Measurements from ENCODE around the gene RNF220.
"Not testable (repeated sequence)": the region's sequence is repeated elsewhere in the genome, so short reads cannot be mapped to it uniquely, and the experiment has no call there.

RNF220 gene

DNA sequence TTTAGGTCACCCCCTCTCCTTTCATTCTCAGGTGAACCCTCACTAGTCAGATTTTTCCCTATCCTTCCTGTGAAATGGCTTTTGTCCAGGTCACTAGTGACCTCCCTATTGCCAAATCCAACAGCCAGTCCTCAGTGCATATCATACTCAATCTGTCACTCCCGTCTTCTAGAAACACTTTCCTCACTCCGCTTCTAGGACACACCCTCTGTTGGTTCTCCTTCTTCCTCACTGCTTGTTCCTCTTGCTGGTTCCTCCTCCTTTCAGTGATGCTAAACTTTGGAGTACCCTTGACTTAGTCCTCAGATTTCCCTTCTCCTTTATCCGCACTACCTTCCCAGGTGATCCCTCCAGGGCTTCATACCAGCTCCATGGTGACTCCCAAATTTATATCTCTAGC, 94.3 kb downstream of the RNF220 start:
- H3K27me3 ChIP-seq (ENCODE audit: insufficient read depth, low read length, poor library complexity, severe bottlenecking), result no peaks in the 10 kb centered on the region
- no peak overlapping the region for H3K4me2 ChIP-seq (ENCODE audit: low read depth, low read length, poor library complexity, severe bottlenecking)
- no peaks in the 10 kb centered on the region for H3F3A ChIP-seq (ENCODE audit: low read depth)
- H3K9me2 ChIP-seq (replicated peaks; ENCODE audit: low read depth, low read length), result no peaks in the 10 kb centered on the region
- no peak overlapping the region for H2AFZ ChIP-seq (ENCODE audit: low read length)
- no peak overlapping the region for H3K9ac ChIP-seq (ENCODE audit: low read depth, low read length, poor library complexity, severe bottlenecking)
- H3K4me3 ChIP-seq (ENCODE audit: low read length, poor library complexity, severe bottlenecking), result no peak overlapping the region
- TF ChIP-seq EZH2phosphoT487 (IDR thresholded peaks at IDR 0.05; ENCODE audit: borderline replicate concordance) (no peak), CTCF (conservative IDR thresholded peaks at IDR 0.05; ENCODE audit: low read length) (no peak)
- no peaks in the 10 kb centered on the region for H3K4me1 ChIP-seq (ENCODE audit: insufficient read depth, low read length, poor library complexity, severe bottlenecking)
- H3K79me2 ChIP-seq (ENCODE audit: insufficient read depth, low read length), result peaks cover 5% of the 10 kb centered on the region; the same call in 1 of the 2 replicates
- no peaks in the 10 kb centered on the region for H3K9me3 ChIP-seq (ENCODE audit: insufficient read depth, low read depth, low read length)
- no peaks in the 10 kb centered on the region for H4K20me1 ChIP-seq (ENCODE audit: insufficient read depth, low read length, poor library complexity, severe bottlenecking)
- H3K36me3 ChIP-seq (ENCODE audit: insufficient read depth, low read length), result peaks cover 10% of the 10 kb centered on the region; the same call in 1 of the 2 replicates

DNA sequence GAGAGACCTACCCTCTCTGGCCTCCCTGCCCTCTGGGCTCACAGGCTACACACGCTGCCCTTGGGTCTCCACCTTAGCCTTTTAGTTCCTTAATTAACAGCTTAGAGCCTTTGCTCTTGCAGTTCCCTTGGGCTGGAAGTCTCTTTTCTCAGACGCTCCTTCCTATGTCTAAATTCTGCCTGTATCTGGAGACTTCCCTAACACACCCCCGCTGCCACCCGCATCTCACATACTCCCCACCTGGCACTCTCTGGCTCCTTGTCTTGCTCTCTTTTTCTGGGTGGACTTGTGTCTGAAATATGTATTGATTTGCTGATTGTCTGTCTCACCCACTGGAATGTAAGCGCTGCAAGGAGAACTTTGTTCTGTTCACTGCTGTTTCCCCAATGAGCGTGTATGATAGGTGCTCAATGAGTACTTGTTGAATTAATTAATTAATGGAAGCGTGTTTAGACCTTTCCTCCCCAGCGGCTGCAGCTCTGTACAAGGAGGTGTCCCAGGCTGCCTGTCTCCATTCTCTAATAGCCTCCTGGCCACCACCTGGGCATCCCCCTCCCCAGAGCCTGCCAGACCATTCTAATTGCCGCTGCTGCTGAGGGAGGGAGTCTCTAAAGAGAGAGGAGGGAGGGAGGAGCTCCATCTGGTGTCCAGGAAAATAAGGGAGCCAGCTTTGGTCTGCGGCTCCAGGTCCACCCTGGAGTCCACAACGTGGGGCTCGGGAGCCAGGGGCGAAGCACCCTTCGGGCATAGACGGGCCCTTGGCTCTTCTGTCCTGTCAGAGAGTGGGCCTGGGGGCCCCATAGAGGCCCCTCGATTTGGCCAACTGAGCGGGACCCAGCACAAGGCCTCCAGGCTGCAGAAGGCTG, 95.4 kb downstream of the RNF220 start:
- Histone ChIP-seq H3F3A (ENCODE audit: low read depth) (no peaks in the 10 kb centered on the region), H3K9ac (ENCODE audit: low read depth, low read length, poor library complexity, severe bottlenecking) (no peak overlapping the region), H3K27me3 (ENCODE audit: insufficient read depth, low read length, poor library complexity, severe bottlenecking) (no peaks in the 10 kb centered on the region), H3K4me1 (ENCODE audit: insufficient read depth, low read length, poor library complexity, severe bottlenecking) (no peaks in the 10 kb centered on the region), H4K20me1 (ENCODE audit: insufficient read depth, low read length, poor library complexity, severe bottlenecking) (no peaks in the 10 kb centered on the region), H3K9me2 (replicated peaks; ENCODE audit: low read depth, low read length) (no peaks in the 10 kb centered on the region), H3K79me2 (ENCODE audit: insufficient read depth, low read length) (peaks cover 5% of the 10 kb centered on the region; the same call in 1 of the 2 replicates), H3K4me2 (ENCODE audit: low read depth, low read length, poor library complexity, severe bottlenecking) (no peak overlapping the region), H3K9me3 (ENCODE audit: insufficient read depth, low read depth, low read length) (no peaks in the 10 kb centered on the region), H3K36me3 (ENCODE audit: insufficient read depth, low read length) (peaks cover 11% of the 10 kb centered on the region; the same call in 1 of the 2 replicates), H3K4me3 (ENCODE audit: low read length, poor library complexity, severe bottlenecking) (no peak overlapping the region), H2AFZ (ENCODE audit: low read length) (no peak overlapping the region)
- TF ChIP-seq CTCF (conservative IDR thresholded peaks at IDR 0.05; ENCODE audit: low read length) (0 out of 2 replicates have a peak, but pooled peaks have one; percentile 15), EZH2phosphoT487 (IDR thresholded peaks at IDR 0.05; ENCODE audit: borderline replicate concordance) (no peak)

- Histone ChIP-seq H3K27me3 (ENCODE audit: insufficient read depth, low read length, poor library complexity, severe bottlenecking) (no peaks in the 10 kb centered on the region), H3K9me2 (replicated peaks; ENCODE audit: low read depth, low read length) (no peaks in the 10 kb centered on the region), H3F3A (ENCODE audit: low read depth) (no peaks in the 10 kb centered on the region), H3K9ac (ENCODE audit: low read depth, low read length, poor library complexity, severe bottlenecking) (no peak overlapping the region), H3K79me2 (ENCODE audit: insufficient read depth, low read length) (peaks cover 8% of the 10 kb centered on the region; the same call in 1 of the 2 replicates), H3K4me1 (ENCODE audit: insufficient read depth, low read length, poor library complexity, severe bottlenecking) (no peaks in the 10 kb centered on the region), H2AFZ (ENCODE audit: low read length) (no peak overlapping the region), H4K20me1 (ENCODE audit: insufficient read depth, low read length, poor library complexity, severe bottlenecking) (no peaks in the 10 kb centered on the region), H3K9me3 (ENCODE audit: insufficient read depth, low read depth, low read length) (no peaks in the 10 kb centered on the region), H3K36me3 (ENCODE audit: insufficient read depth, low read length) (peaks cover 11% of the 10 kb centered on the region; the same call in 1 of the 2 replicates), H3K4me2 (ENCODE audit: low read depth, low read length, poor library complexity, severe bottlenecking) (no peak overlapping the region), H3K4me3 (ENCODE audit: low read length, poor library complexity, severe bottlenecking) (no peak overlapping the region)
- TF ChIP-seq CTCF (conservative IDR thresholded peaks at IDR 0.05; ENCODE audit: low read length) (no peak), EZH2phosphoT487 (IDR thresholded peaks at IDR 0.05; ENCODE audit: borderline replicate concordance) (no peak)
These were observed 96.2 kb downstream of the RNF220 start for GRCh38 chr1:44501047-44501890.

GRCh38 chr1:44502823-44503222, 97.8 kb downstream of the RNF220 start:
- H3K9ac ChIP-seq (ENCODE audit: low read depth, low read length, poor library complexity, severe bottlenecking); H3K4me3 ChIP-seq (ENCODE audit: low read length, poor library complexity, severe bottlenecking); H3K27me3 ChIP-seq (ENCODE audit: insufficient read depth, low read length, poor library complexity, severe bottlenecking); H3K4me2 ChIP-seq (ENCODE audit: low read depth, low read length, poor library complexity, severe bottlenecking); H3K4me1 ChIP-seq (ENCODE audit: insufficient read depth, low read length, poor library complexity, severe bottlenecking); H3F3A ChIP-seq (ENCODE audit: low read depth); H3K9me2 ChIP-seq (replicated peaks; ENCODE audit: low read depth, low read length); H4K20me1 ChIP-seq (ENCODE audit: insufficient read depth, low read length, poor library complexity, severe bottlenecking); H2AFZ ChIP-seq (ENCODE audit: low read length); H3K79me2 ChIP-seq (ENCODE audit: insufficient read depth, low read length); H3K9me3 ChIP-seq (ENCODE audit: insufficient read depth, low read depth, low read length): not testable (repeated sequence)
- H3K36me3 ChIP-seq (ENCODE audit: insufficient read depth, low read length), result peaks cover 11% of the 10 kb centered on the region; the same call in 1 of the 2 replicates
